ENCODE results near the gene FRMD5. TPM values are rescaled to one million over a fixed set of nuclear protein-coding genes. Genes with fewer than 3 reads are reported as not detected.

The FRMD5 gene
- total RNA-seq, 2 experiments from 2014 or later: 0.12 to 0.21 TPM

DNA sequence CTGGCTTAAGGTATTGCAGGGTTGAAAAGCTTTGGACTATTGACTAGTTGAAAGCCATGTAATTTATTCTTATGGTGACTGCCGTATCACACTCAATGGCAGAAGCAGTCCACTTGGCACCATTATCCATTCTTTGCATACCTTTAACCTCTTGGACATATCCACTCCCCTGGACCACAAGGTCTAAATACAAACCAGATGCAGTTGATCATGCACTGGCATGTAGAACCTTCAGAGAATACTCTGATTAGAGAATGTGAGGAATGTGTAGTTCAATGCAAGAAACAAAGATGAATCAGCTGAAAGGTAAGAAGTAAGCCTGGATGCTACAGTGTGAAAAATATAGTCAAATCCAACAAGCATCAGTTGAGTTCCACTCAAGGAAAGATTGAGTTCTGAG is 93.1 kb downstream of the FRMD5 start:
- H3K4me1 Mint-ChIP-seq: no peaks in the 10 kb centered on the region
- H3K4me3 Mint-ChIP-seq: no peak overlapping the region
- H3K27ac Mint-ChIP-seq: no peak overlapping the region
- no peak for ATAC-seq
- peaks cover 39% of the 10 kb centered on the region for H3K27me3 Mint-ChIP-seq
- CTCF ChIA-PET: interaction anchor here (1.9 kb wide), 1 partner anchor 11 kb away, joined by 4 read pairs; no protein-coding TSS in a partner anchor
- no peak for DNase-seq
- H3K9me3 Mint-ChIP-seq (ENCODE audit: low read depth): no peaks in the 10 kb centered on the region
- H3K36me3 Mint-ChIP-seq: no peaks in the 10 kb centered on the region

DNA sequence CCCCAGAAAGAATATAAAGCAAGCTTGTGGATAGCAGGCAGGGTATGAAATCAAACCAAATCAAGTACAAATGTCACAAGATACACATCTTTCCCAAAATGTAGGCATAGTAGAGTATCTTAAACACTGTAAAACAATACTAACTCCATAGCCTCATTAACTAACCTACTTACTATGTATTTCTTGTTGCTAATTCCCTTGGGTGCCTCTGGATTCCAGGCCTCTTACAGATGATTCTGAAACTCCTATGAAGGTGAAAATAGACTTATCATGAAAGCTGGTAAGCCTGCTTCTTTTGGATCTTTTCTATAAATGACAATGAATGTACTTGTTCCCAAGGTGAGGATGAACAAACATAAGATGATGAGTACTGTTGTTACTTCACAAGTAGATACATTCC is 93.8 kb downstream of the FRMD5 start:
- no peak overlapping the region for H3K27ac Mint-ChIP-seq
- no peaks in the 10 kb centered on the region for H3K4me1 Mint-ChIP-seq
- DNase-seq (no peak), ATAC-seq (no peak)
- CTCF ChIA-PET: no interaction called here
- peaks cover 36% of the 10 kb centered on the region for H3K27me3 Mint-ChIP-seq
- no peaks in the 10 kb centered on the region for H3K9me3 Mint-ChIP-seq (ENCODE audit: low read depth)
- H3K4me3 Mint-ChIP-seq: no peak overlapping the region
- no peaks in the 10 kb centered on the region for H3K36me3 Mint-ChIP-seq

GRCh38 chr15:44099671-44100070 is 95.4 kb downstream of the FRMD5 start:
- H3K36me3 Mint-ChIP-seq: no peaks in the 10 kb centered on the region
- ATAC-seq (no peak), DNase-seq (no peak)
- peaks cover 30% of the 10 kb centered on the region for H3K27me3 Mint-ChIP-seq
- no peaks in the 10 kb centered on the region for H3K9me3 Mint-ChIP-seq (ENCODE audit: low read depth)
- CTCF ChIA-PET: interaction anchor here (1.3 kb wide), 1 partner anchor 34 kb away, joined by 3 read pairs; no protein-coding TSS in a partner anchor
- H3K4me1 Mint-ChIP-seq: no peaks in the 10 kb centered on the region
- H3K27ac Mint-ChIP-seq: no peak overlapping the region
- H3K4me3 Mint-ChIP-seq: no peak overlapping the region

- Mint-ChIP-seq H3K36me3 (no peaks in the 10 kb centered on the region), H3K27ac (no peak overlapping the region), H3K27me3 (peaks cover 22% of the 10 kb centered on the region), H3K9me3 (ENCODE audit: low read depth) (no peaks in the 10 kb centered on the region), H3K4me3 (no peak overlapping the region), H3K4me1 (no peaks in the 10 kb centered on the region)
- CTCF ChIA-PET: no interaction called here
- DNase-seq (no peak), ATAC-seq (no peak)
Measured at GRCh38 chr15:44097552-44097951, 97.5 kb downstream of the FRMD5 start.

DNA sequence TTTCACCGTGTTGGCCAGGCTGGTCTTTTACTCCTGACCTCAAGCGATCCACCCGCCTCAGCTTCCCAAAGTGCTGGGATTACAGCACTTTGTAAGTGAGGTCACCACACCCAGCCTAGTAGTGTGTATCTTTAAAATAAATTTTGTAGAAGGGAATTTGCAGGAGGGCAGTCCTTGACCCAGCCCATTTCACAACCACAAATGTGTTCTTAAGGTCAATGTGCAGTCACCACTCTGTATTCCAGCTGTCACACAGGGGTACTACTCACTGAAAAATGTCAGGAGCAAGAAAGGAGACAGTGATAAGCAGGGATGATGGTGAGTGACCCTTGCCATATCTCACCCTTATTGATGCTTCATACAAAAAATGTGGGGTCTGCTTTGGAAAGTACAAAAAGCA is 98.5 kb downstream of the FRMD5 start:
- H3K4me1 Mint-ChIP-seq: no peaks in the 10 kb centered on the region
- H3K27ac Mint-ChIP-seq: no peak overlapping the region
- H3K36me3 Mint-ChIP-seq: no peaks in the 10 kb centered on the region
- no peak overlapping the region for H3K4me3 Mint-ChIP-seq
- CTCF ChIA-PET: no interaction called here
- DNase-seq: no peak
- H3K9me3 Mint-ChIP-seq (ENCODE audit: low read depth): no peaks in the 10 kb centered on the region
- no peak for ATAC-seq
- peaks cover 20% of the 10 kb centered on the region for H3K27me3 Mint-ChIP-seq

DNA sequence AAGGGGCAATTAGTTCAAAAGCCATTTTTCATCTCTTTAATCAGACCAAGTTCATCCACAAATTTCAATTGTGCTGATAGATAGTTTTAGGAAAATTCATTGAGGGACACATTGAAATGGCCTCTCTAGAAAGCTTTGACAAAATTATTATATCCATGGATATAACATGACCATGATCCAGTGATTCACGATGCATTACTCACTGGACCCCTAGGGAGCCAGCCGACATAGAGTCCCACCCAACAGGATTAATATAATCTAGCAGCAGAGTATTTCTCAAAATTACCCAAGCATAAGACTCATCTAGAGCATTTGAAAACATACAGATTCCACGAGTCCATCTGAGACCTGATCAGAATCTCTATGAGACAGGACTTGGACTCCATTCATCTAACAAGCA is 100.3 kb downstream of the FRMD5 start:
- Mint-ChIP-seq H3K9me3 (ENCODE audit: low read depth) (no peaks in the 10 kb centered on the region), H3K27ac (no peak overlapping the region), H3K4me3 (no peak overlapping the region), H3K27me3 (peaks cover 14% of the 10 kb centered on the region), H3K4me1 (no peaks in the 10 kb centered on the region), H3K36me3 (no peaks in the 10 kb centered on the region)
- CTCF ChIA-PET: no interaction called here
- no peak for ATAC-seq
- DNase-seq: no peak

DNA sequence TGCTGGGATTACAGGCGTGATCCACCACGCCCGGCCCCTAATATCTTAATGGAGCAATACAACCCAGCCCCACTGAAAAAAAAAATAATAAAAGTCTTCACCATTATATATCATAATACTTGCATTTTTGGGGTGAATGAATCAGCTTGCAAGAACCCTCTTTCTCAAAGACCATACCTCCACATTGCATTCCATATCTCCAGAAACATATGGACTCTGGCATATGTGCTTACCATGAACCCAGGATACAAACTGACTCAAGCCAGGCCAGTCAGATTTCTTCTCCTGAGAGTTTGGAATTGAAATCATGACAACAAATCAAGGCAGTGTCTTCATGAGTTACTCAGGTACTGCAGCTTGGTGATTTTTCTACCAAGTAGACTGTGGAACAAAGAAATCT is 101.2 kb downstream of the FRMD5 start:
- Mint-ChIP-seq H3K36me3 (no peaks in the 10 kb centered on the region), H3K27ac (no peak overlapping the region), H3K27me3 (peaks cover 14% of the 10 kb centered on the region), H3K4me1 (no peaks in the 10 kb centered on the region), H3K4me3 (no peak overlapping the region), H3K9me3 (ENCODE audit: low read depth) (no peaks in the 10 kb centered on the region)
- ATAC-seq (no peak), DNase-seq (no peak)
- CTCF ChIA-PET: interaction anchor here (0.7 kb wide), 1 partner anchor 1009 kb away, joined by 3 read pairs; no protein-coding TSS in a partner anchor

DNA sequence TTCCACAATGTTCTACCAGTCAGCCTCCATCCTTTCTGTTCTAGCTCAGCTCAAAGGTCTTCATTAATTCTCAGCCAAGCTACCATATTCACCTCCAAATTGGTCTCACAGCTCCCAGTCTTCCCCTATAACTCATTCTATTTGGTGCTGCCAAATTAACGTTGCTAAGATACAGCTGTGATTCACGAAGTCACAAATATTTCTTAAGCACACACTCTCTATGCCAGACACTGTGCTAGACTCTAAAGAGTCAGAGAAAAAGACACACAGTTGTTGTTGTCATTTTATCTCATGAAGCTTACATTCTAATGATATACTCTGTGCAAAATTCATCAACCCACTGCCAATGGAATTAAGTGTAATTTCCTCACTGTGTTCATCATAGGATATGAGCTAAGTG is 102.8 kb downstream of the FRMD5 start:
- CTCF ChIA-PET: no interaction called here
- Mint-ChIP-seq H3K4me3 (no peak overlapping the region), H3K27me3 (peaks cover 12% of the 10 kb centered on the region), H3K27ac (no peak overlapping the region), H3K36me3 (no peaks in the 10 kb centered on the region), H3K9me3 (ENCODE audit: low read depth) (no peaks in the 10 kb centered on the region), H3K4me1 (no peaks in the 10 kb centered on the region)
- DNase-seq (no peak), ATAC-seq (no peak)

- CTCF ChIA-PET: no interaction called here
- H3K9me3 Mint-ChIP-seq (ENCODE audit: low read depth): no peaks in the 10 kb centered on the region
- no peak overlapping the region for H3K27ac Mint-ChIP-seq
- H3K4me3 Mint-ChIP-seq: no peak overlapping the region
- ATAC-seq (no peak), DNase-seq (no peak)
- no peaks in the 10 kb centered on the region for H3K36me3 Mint-ChIP-seq
- H3K27me3 Mint-ChIP-seq: peaks cover 19% of the 10 kb centered on the region
- H3K4me1 Mint-ChIP-seq: no peaks in the 10 kb centered on the region
Measured at GRCh38 chr15:44087578-44088465, 107.2 kb downstream of the FRMD5 start.

DNA sequence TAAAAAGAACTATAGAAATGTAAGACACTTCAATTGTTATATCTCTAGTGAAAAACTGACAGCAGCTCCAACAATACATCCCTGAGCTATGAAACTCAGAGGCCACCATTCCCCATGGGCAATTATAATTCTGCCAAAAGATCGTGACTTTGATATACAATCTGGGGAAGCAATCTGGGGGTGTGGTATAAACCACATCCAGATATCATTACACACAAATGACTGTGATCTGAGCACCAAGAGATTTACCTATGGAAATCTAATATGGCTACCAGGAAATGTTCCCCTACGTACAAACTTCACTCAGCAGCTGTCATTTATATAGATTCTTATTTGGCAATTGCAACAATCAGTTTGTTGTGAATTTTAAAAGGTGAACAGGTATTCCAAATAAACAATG is 110.3 kb downstream of the FRMD5 start:
- Mint-ChIP-seq H3K36me3 (no peaks in the 10 kb centered on the region), H3K27ac (no peak overlapping the region), H3K9me3 (ENCODE audit: low read depth) (no peaks in the 10 kb centered on the region), H3K4me1 (no peaks in the 10 kb centered on the region), H3K4me3 (no peak overlapping the region), H3K27me3 (peaks cover 37% of the 10 kb centered on the region)
- CTCF ChIA-PET: no interaction called here
- ATAC-seq (no peak), DNase-seq (no peak)

DNA sequence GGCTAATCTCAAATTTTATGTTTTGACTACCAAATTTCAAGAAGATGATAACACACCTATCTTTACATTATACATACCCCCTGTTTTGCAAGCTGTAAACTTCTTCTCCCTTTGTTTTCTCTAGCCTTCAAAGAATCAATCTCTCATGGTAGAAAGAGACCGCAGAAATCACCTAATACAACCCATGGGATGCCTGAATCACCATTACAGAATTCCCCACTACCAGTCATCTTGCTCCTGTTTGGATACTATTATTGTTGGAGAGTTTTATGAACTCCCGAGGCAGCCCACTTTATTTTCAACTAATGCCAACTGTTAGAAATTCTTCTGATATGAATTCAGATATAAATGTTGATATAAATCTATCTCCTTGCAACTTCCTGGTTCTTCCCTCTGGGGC is 110.9 kb downstream of the FRMD5 start:
- H3K9me3 Mint-ChIP-seq (ENCODE audit: low read depth): no peaks in the 10 kb centered on the region
- CTCF ChIA-PET: no interaction called here
- H3K27ac Mint-ChIP-seq: no peak overlapping the region

GRCh38 chr15:44082558-44083157 is 112.4 kb downstream of the FRMD5 start:
- Mint-ChIP-seq H3K36me3 (no peaks in the 10 kb centered on the region), H3K27ac (no peak overlapping the region), H3K4me1 (no peaks in the 10 kb centered on the region), H3K4me3 (no peak overlapping the region), H3K9me3 (ENCODE audit: low read depth) (no peaks in the 10 kb centered on the region), H3K27me3 (peaks cover 46% of the 10 kb centered on the region)
- ATAC-seq (no peak), DNase-seq (no peak)
- CTCF ChIA-PET: interaction anchor here (1.7 kb wide), 1 partner anchor 12 kb away, joined by 6 read pairs; no protein-coding TSS in a partner anchor

More for the DNA sequence above, 110.9 kb downstream of the FRMD5 start:
- Mint-ChIP-seq H3K27me3 (peaks cover 43% of the 10 kb centered on the region), H3K4me3 (no peak overlapping the region), H3K4me1 (no peaks in the 10 kb centered on the region), H3K36me3 (no peaks in the 10 kb centered on the region)
- DNase-seq (no peak), ATAC-seq (no peak)

DNA sequence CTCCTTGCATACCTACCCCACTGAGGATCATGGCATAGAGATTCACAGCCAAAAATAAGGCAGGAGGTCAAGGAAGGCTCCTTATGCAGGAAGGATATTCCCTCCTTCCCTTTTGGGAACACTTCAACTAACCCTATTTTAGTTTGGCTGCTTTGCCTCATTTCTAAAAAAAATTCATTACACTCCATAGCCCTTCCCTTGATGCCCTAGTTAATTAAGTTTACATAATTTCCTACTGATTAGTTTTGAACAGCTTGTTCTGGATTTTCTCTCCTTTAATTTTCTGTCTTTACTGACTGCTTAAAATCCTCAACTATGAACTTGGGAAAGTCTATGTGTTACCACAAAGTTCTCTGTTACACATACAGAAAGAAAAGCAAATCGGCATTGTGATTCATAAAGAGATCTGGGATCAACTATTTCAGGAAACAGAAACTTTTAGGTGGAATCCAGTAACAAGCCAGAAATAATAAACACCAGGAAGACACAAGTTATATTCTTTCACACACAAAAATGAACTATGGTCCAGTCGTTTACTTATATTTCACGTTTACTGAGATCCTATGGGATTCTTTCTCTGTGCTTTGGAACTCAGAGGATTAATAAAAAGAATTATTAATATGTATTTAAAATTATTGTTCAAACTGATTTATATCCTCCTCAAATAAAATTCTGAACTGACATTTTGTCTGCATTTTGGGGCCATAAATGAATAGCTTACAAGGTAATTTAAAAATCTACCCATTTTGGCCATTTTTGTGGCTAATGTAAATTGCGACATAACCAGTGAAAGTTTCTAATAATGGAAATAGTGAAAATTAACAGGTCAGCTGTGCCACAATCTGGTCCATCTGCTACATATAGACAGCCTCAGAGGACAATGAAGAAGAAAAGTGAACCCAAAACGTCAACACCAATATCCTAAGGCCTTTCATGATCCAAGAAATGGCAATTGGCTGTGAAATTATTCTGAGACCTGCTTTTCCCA is 113.8 kb downstream of the FRMD5 start:
- Mint-ChIP-seq H3K27ac (no peak overlapping the region), H3K4me3 (no peak overlapping the region), H3K36me3 (no peaks in the 10 kb centered on the region), H3K9me3 (ENCODE audit: low read depth) (no peaks in the 10 kb centered on the region), H3K4me1 (no peaks in the 10 kb centered on the region), H3K27me3 (peaks cover 51% of the 10 kb centered on the region)
- ATAC-seq: no peak
- CTCF ChIA-PET: no interaction called here
- DNase-seq: no peak
